ENCODE results near the gene ATP8B3.

DNA sequence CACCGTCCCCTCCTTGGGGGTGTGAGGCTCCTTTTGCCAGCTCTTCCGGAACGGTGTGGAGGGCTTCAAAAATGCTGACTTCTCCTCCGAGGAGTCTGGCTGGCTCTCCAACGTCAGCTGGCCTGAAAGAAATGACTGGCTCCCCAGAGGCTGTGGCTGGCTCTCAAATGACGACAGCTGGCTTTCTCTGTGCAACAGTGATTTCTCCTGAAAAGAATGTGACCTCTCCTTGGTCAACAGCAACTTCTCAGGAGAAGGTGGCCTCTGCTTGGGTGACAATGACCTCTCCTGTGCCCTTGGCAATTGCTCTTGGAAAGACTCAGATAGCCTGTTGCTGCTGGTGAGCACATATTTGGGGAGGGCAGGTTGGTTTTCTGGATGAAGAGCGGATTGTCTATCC lies 29.6 kb downstream of the ATP8B3 start:
- TF ChIP-seq, protein P1, sequence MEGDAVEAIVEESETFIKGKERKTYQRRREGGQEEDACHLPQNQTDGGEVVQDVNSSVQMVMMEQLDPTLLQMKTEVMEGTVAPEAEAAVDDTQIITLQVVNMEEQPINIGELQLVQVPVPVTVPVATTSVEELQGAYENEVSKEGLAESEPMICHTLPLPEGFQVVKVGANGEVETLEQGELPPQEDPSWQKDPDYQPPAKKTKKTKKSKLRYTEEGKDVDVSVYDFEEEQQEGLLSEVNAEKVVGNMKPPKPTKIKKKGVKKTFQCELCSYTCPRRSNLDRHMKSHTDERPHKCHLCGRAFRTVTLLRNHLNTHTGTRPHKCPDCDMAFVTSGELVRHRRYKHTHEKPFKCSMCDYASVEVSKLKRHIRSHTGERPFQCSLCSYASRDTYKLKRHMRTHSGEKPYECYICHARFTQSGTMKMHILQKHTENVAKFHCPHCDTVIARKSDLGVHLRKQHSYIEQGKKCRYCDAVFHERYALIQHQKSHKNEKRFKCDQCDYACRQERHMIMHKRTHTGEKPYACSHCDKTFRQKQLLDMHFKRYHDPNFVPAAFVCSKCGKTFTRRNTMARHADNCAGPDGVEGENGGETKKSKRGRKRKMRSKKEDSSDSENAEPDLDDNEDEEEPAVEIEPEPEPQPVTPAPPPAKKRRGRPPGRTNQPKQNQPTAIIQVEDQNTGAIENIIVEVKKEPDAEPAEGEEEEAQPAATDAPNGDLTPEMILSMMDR (conservative IDR thresholded peaks at IDR 0.05 in 1 of 2, IDR thresholded peaks at IDR 0.05 in 1 of 2; ENCODE audit: low read depth in 1 of 2, low read length in 2 of 2): no peak
- TF ChIP-seq EZH2 (IDR thresholded peaks at IDR 0.05; ENCODE audit: low read length, missing control alignments): no peak

All from fibroblast of lung (primary cell).